HG02610 (cell line): ENCODE data around the gene MINDY1.

Experiments used
- ATAC-seq: cut with Tn5 transposase; IDR thresholded peaks from one replicate; pipeline ENCODE4 v1.9.1; 2021; ENCODE audit warnings: mild to moderate bottlenecking, moderate library complexity; ENCODE audit not compliant: unreplicated experiment

MINDY1 gene

GRCh38 chr1:150987924-150988323 lies 18.8 kb downstream of the MINDY1 start:
- no peak for ATAC-seq

- no peak for ATAC-seq
Measured at GRCh38 chr1:150985179-150985825, 21.4 kb downstream of the MINDY1 start.

GRCh38 chr1:150981805-150982712 lies 24.6 kb downstream of the MINDY1 start, which contains the start of gene ANXA9:
Gene ANXA9, plus strand, starts transcription at chr1:150982292. Its CDS starts 814 bp downstream, at chr1:150983106.
- ATAC-seq, result no peak

GRCh38 chr1:150981177-150981804 lies 25.4 kb downstream of the MINDY1 start:
- ATAC-seq, result no peak

GRCh38 chr1:150979092-150980056 lies 27.3 kb downstream of the MINDY1 start:
- peak; percentile 42 for ATAC-seq

- ATAC-seq, result no peak
Measured at GRCh38 chr1:150976879-150977694, 29.6 kb downstream of the MINDY1 start.

- no peak for ATAC-seq
Measured at GRCh38 chr1:150976401-150976821, 30.3 kb downstream of the MINDY1 start.

GRCh38 chr1:150974580-150975478 lies 31.9 kb downstream of the MINDY1 start, which contains the start of gene CERS2:
Gene CERS2, minus strand, starts transcription at chr1:150974835. Its CDS starts 5,745 bp downstream, at chr1:150969090.
- peak; percentile 48 for ATAC-seq

- peak; percentile 38 for ATAC-seq
Measured at GRCh38 chr1:150973836-150974579, 32.7 kb downstream of the MINDY1 start.

- ATAC-seq, result no peak
Measured at GRCh38 chr1:150973258-150973835, 33.4 kb downstream of the MINDY1 start.

- no peak for ATAC-seq
Measured at GRCh38 chr1:150972417-150972940, 34.2 kb downstream of the MINDY1 start.

GRCh38 chr1:150971583-150972416 lies 34.9 kb downstream of the MINDY1 start:
- ATAC-seq, result no peak

GRCh38 chr1:150970808-150971582 lies 35.7 kb downstream of the MINDY1 start:
- ATAC-seq, result no peak

- ATAC-seq, result no peak
Measured at GRCh38 chr1:150969626-150970025, 37.1 kb downstream of the MINDY1 start.

- ATAC-seq, result no peak
Measured at GRCh38 chr1:150968491-150968890, 38.2 kb downstream of the MINDY1 start.
